Liver (tissue), 9 donors: ENCODE results near the gene HMG20B. TPM values are rescaled to one million over a fixed set of nuclear protein-coding genes. Genes with fewer than 3 reads are reported as not detected.

Experiments
- DNase-seq: peaks from one replicate; pipeline ENCODE4 v3.0.0-alpha.2; 2017; ENCODE audit warnings: low spot score
- H3K27ac ChIP-seq, 2 donors: one replicate each; pipeline ENCODE4 v1.7.0; 2013; ENCODE audit warnings: inconsistent platforms in 2 of 2, low read length in 2 of 2, control low read depth in 1 of 2, low read depth in 1 of 2, mild to moderate bottlenecking in 1 of 2
- H3K27me3 ChIP-seq, 4 donors: one replicate each; pipeline versions ENCODE4 v1.6.1 to v1.7.0; 2013; ENCODE audit warnings: low read length in 3 of 4, inconsistent platforms in 1 of 4, mild to moderate bottlenecking in 1 of 4, moderate library complexity in 1 of 4; ENCODE audit not compliant: control insufficient read depth in 4 of 4, insufficient read depth in 4 of 4
- H3K36me3 ChIP-seq, 4 donors: one replicate each; pipeline versions ENCODE4 v1.6.1 to v1.7.0; 2013; ENCODE audit warnings: low read length in 3 of 4, mild to moderate bottlenecking in 3 of 4, low read depth in 1 of 4, moderate library complexity in 1 of 4; ENCODE audit not compliant: control insufficient read depth in 4 of 4, insufficient read depth in 3 of 4
- H3K4me1 ChIP-seq, 4 donors: one replicate each; pipeline versions ENCODE4 v1.6.1 to v1.7.0; 2013; ENCODE audit warnings: low read length in 3 of 4, mild to moderate bottlenecking in 3 of 4, moderate library complexity in 1 of 4; ENCODE audit not compliant: control insufficient read depth in 4 of 4, insufficient read depth in 4 of 4
- H3K4me3 ChIP-seq, 3 donors: one replicate each; pipeline versions ENCODE4 v1.6.1 to v1.7.0; 2013; ENCODE audit warnings: low read length in 3 of 3, control low read depth in 1 of 3, low read depth in 1 of 3, mild to moderate bottlenecking in 1 of 3
- H3K9ac ChIP-seq, 2 donors: one replicate each; pipeline ENCODE4 v1.7.0; 2013; ENCODE audit warnings: low read length in 2 of 2, mild to moderate bottlenecking in 2 of 2, moderate library complexity in 2 of 2, control low read depth in 1 of 2, low read depth in 1 of 2
- H3K9me3 ChIP-seq, 4 donors: one replicate each; pipeline versions ENCODE4 v1.6.1 to v1.7.0; 2013; ENCODE audit warnings: low read length in 3 of 4; ENCODE audit not compliant: control insufficient read depth in 4 of 4
- ATF3 ChIP-seq: IDR thresholded peaks from 2 replicates; pipeline ENCODE4 v1.6.1; 2016; ENCODE audit warnings: antibody characterized with exemption
- CTCF ChIP-seq: fragments of 150-350 bp; IDR thresholded peaks from 2 replicates; pipeline ENCODE4 v1.5.1; 2017; ENCODE audit warnings: improper control_type of control experiment, low read depth, low read length; ENCODE audit not compliant: missing input control
- EGR1 ChIP-seq, 2 donors: IDR thresholded peaks; 2 replicates each; pipeline ENCODE4 v1.6.1; 2016 to 2018; ENCODE audit warnings: antibody characterized with exemption in 2 of 2, low read depth in 2 of 2
- FOXA1 ChIP-seq: IDR thresholded peaks from 2 replicates; pipeline ENCODE4 v1.6.1; 2016; ENCODE audit warnings: antibody characterized with exemption
- GABPA ChIP-seq, 2 donors: IDR thresholded peaks in 1 of 2; conservative IDR thresholded peaks in 1 of 2; 2 replicates each; pipeline ENCODE4 v1.6.1; 2016; ENCODE audit warnings: antibody characterized with exemption in 2 of 2, mild to moderate bottlenecking in 1 of 2, moderate library complexity in 1 of 2
- HNF4G ChIP-seq: IDR thresholded peaks from 2 replicates; pipeline ENCODE4 v1.6.1; 2016; ENCODE audit warnings: antibody characterized with exemption
- JUND ChIP-seq, 2 donors: IDR thresholded peaks; 2 replicates each; pipeline ENCODE4 v1.6.1; 2016; ENCODE audit warnings: antibody characterized with exemption in 2 of 2
- MAX ChIP-seq: IDR thresholded peaks from 2 replicates; pipeline ENCODE4 v1.6.1; 2016; ENCODE audit warnings: antibody characterized with exemption
- NR2F2 ChIP-seq: IDR thresholded peaks from 2 replicates; pipeline ENCODE4 v1.6.1; 2016; ENCODE audit warnings: antibody characterized with exemption
- RAD21 ChIP-seq, 2 donors: IDR thresholded peaks; 2 replicates each; pipeline ENCODE4 v1.6.1; 2016; ENCODE audit warnings: antibody characterized with exemption in 2 of 2, mild to moderate bottlenecking in 2 of 2
- REST ChIP-seq: IDR thresholded peaks from 2 replicates; pipeline ENCODE4 v1.6.1; 2016; ENCODE audit warnings: antibody characterized with exemption, mild to moderate bottlenecking
- SP1 ChIP-seq: IDR thresholded peaks from 2 replicates; pipeline ENCODE4 v1.6.1; 2018; ENCODE audit warnings: antibody characterized with exemption, mild to moderate bottlenecking
- TAF1 ChIP-seq: conservative IDR thresholded peaks from 2 replicates; pipeline ENCODE4 v1.6.1; 2016; ENCODE audit warnings: antibody characterized with exemption, mild to moderate bottlenecking
- YY1 ChIP-seq: IDR thresholded peaks from 2 replicates; pipeline ENCODE4 v1.6.1; 2016; ENCODE audit warnings: antibody characterized with exemption, mild to moderate bottlenecking
- ZBTB33 ChIP-seq: IDR thresholded peaks from 2 replicates; pipeline ENCODE4 v1.6.1; 2016; ENCODE audit warnings: antibody characterized with exemption
- WGBS: extraction: QIAGEN DNeasy Blood & Tissue Kit; methylation state at CpG from one replicate; pipeline ENCODE4 v1.1.7; 2013; 5-methylcytosine and 5-hydroxymethylcytosine counted together
- polyA plus RNA-seq, 2 donors: library from polyadenylated mRNA; stranded (reverse) in 1 of 2; unstranded in 1 of 2; fragments of 200-250 nt in 1 of 2; fragments of >200 nt in 1 of 2; fragmentation: Nextera tagmentation in 1 of 2; extraction: Ambion mirVana in 1 of 2; gene quantifications; one replicate each; pipeline versions ENCODE4 v1.2.1 to v1.2.3, GENCODE V29; 2013 to 2015
- total RNA-seq, 2 donors: library from RNA; depleted of rRNA; stranded (reverse); fragments of >200 nt; gene quantifications; one replicate each; pipeline ENCODE4 v1.2.3, GENCODE V29; 2014
- donor health status: healthy.
- donor health status: healthy.
- donor health status: healthy.
- donor health status: healthy.
- donor health status: healthy.

Gene HMG20B
- total and polyA plus RNA-seq, 4 donors = 28.6 to 35.1 (median 30.5) TPM

- Histone ChIP-seq H3K9me3 (no peaks in the 10 kb centered on the region), H3K36me3 (peaks cover 8 to 62% (median 29%) of the 10 kb centered on the region in 4 donors), H3K4me1 (no peaks in the 10 kb centered on the region), H3K27ac (no peak overlapping the region), H3K9ac (no peak overlapping the region), H3K4me3 (no peak overlapping the region), H3K27me3 (no peaks in the 10 kb centered on the region)
- no peak for TF ChIP-seq YY1
- no peak for TF ChIP-seq MAX
- TF ChIP-seq HNF4G = no peak
- TF ChIP-seq SP1 = no peak
- TF ChIP-seq ZBTB33 = no peak
- TF ChIP-seq EGR1 (IDR thresholded peaks at IDR 0.05; ENCODE audit: low read depth in 2 of 2) = no peak
- no peak for TF ChIP-seq JUND (IDR thresholded peaks at IDR 0.05)
- no peak for TF ChIP-seq ATF3
- no peak for DNase-seq
- 96% methylated on average over 14 of the region's 14 CpGs for WGBS
Observed at GRCh38 chr19:3535563-3535965, 37.2 kb upstream of the HMG20B start.

- H3K4me3 ChIP-seq = no peak overlapping the region
- H3K36me3 ChIP-seq = peaks cover 8 to 58% (median 25%) of the 10 kb centered on the region in 4 donors
- H3K27me3 ChIP-seq = no peaks in the 10 kb centered on the region
- H3K9ac ChIP-seq = no peak overlapping the region
- H3K27ac ChIP-seq = no peak overlapping the region
- TF ChIP-seq REST = no peak
- DNase-seq = no peak
- H3K9me3 ChIP-seq = no peaks in the 10 kb centered on the region
- H3K4me1 ChIP-seq = no peaks in the 10 kb centered on the region
- 94% methylated on average over 10 of the region's 10 CpGs for WGBS
Observed at GRCh38 chr19:3535981-3536380, 36.8 kb upstream of the HMG20B start.

GRCh38 chr19:3536429-3537100 is 36.2 kb upstream of the HMG20B start:
- WGBS = 90% methylated on average over 27 of the region's 27 CpGs
- H3K9ac ChIP-seq = no peak overlapping the region
- peaks cover 4 to 52% (median 20%) of the 10 kb centered on the region in 4 donors for H3K36me3 ChIP-seq
- no peak for DNase-seq
- no peak overlapping the region for H3K4me3 ChIP-seq
- no peaks in the 10 kb centered on the region for H3K4me1 ChIP-seq
- H3K27ac ChIP-seq = no peak overlapping the region
- H3K27me3 ChIP-seq = no peaks in the 10 kb centered on the region
- H3K9me3 ChIP-seq = no peaks in the 10 kb centered on the region
- no peak for TF ChIP-seq GABPA (IDR thresholded peaks at IDR 0.05 in 1 of 2, conservative IDR thresholded peaks at IDR 0.05 in 1 of 2)
- no peak for TF ChIP-seq HNF4G
- no peak for TF ChIP-seq MAX
- TF ChIP-seq ATF3 = no peak
- TF ChIP-seq RAD21 (IDR thresholded peaks at IDR 0.05) = no peak
- no peak for TF ChIP-seq FOXA1
- TF ChIP-seq TAF1 = no peak
- TF ChIP-seq CTCF = no peak
- TF ChIP-seq EGR1 (IDR thresholded peaks at IDR 0.05; ENCODE audit: low read depth in 2 of 2) = no peak
- no peak for TF ChIP-seq NR2F2
- TF ChIP-seq SP1 = no peak
